ENCODE measurements around the gene IL1R2. TPM values are rescaled to one million over a fixed set of nuclear protein-coding genes. Genes with fewer than 3 reads are reported as not detected.
"Not testable (repeated sequence)": the region's sequence is repeated elsewhere in the genome, so short reads cannot be mapped to it uniquely, and the experiment has no call there.

Gene IL1R2
- total RNA-seq, 2 experiments from 2014 or later: 0.53 TPM; not detected in 1

- POLR2A ChIA-PET: no interaction called here
These were observed 71.0 kb downstream of the IL1R2 start for GRCh38 chr2:102062802-102063201.

DNA sequence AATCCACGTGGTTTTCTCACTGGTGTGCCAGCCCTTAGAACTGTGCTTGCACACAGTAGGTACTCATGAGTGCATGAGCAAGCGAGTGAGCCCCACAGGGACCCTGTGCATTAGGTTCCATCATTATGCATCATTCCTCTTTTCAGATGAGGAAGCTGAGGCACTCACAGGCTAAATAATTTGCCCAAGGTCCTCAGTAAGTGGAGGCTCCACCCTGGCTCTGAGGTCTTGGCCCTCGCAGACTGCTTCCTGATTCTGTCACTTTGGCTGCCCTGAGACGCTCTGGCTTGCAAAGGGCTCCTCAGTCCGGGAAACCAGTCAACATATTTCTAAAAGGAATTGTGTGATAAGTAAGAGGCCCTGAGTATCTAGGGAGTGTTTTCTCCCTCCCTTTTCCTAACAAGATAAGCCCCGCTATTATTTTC is 71.7 kb downstream of the IL1R2 start:
- POLR2A ChIA-PET: no interaction called here

More at GRCh38 chr2:102062802-102063201, 71.0 kb downstream of the IL1R2 start:
- DNase-seq: no peak
- H3K4me3 Mint-ChIP-seq: no peak overlapping the region
- H3K36me3 Mint-ChIP-seq: no peaks in the 10 kb centered on the region
- H3K4me1 Mint-ChIP-seq: peaks cover 6% of the 10 kb centered on the region
- peaks cover 2% of the 10 kb centered on the region for H3K9me3 Mint-ChIP-seq
- H3K27ac Mint-ChIP-seq: no peak overlapping the region
- no peaks in the 10 kb centered on the region for H3K27me3 Mint-ChIP-seq
- no peak for ATAC-seq (ENCODE audit: low read depth)

DNA sequence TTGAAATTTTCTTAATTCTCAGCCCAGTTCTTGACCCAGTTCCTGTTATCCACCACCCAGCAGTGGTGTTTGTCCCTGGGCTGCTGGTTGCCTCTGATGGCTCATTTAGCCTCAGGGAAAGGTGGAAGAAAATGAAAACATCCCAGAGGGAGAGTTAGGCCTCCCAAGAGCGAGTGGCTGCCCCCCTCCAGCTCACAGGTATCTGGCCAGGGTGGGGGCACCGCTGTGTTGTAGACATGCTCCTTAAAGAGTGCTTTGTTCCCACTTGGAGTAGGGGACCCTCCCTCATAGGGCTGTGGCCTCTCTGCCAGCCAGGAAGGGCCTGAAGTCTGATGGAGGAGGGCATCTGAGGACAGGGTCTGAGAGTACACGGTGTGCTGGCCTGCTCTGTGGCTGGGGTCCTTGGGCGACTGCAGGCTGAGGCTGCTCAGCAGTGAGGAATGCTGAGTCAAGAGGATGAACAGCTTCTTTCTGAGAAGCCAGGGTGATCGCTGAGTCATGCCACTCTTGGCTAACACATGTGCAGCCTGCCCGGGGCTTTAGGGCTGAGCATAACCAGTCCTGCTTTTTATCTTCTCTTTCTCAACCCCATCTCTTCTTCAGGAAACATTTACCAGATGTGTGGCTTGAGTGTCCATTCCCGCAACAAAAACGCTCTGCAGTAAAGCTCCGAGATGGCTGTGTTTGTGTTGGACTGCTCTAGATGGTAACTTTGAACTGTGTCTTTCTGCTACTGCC is 72.3 kb downstream of the IL1R2 start:
- no peaks in the 10 kb centered on the region for H3K36me3 Mint-ChIP-seq
- no peak overlapping the region for H3K27ac Mint-ChIP-seq
- H3K9me3 Mint-ChIP-seq: peaks cover 2% of the 10 kb centered on the region
- H3K4me1 Mint-ChIP-seq: peaks cover 6% of the 10 kb centered on the region
- no peak overlapping the region for H3K4me3 Mint-ChIP-seq
- H3K27me3 Mint-ChIP-seq: no peaks in the 10 kb centered on the region
- POLR2A ChIA-PET: no interaction called here
- DNase-seq: no peak
- no peak for ATAC-seq (ENCODE audit: low read depth)

More for the DNA sequence above, 71.7 kb downstream of the IL1R2 start:
- Mint-ChIP-seq H3K9me3 (peaks cover 2% of the 10 kb centered on the region), H3K27me3 (no peaks in the 10 kb centered on the region), H3K4me1 (peaks cover 6% of the 10 kb centered on the region), H3K4me3 (no peak overlapping the region), H3K27ac (no peak overlapping the region), H3K36me3 (no peaks in the 10 kb centered on the region)
- DNase-seq: no peak
- ATAC-seq (ENCODE audit: low read depth): no peak

DNA sequence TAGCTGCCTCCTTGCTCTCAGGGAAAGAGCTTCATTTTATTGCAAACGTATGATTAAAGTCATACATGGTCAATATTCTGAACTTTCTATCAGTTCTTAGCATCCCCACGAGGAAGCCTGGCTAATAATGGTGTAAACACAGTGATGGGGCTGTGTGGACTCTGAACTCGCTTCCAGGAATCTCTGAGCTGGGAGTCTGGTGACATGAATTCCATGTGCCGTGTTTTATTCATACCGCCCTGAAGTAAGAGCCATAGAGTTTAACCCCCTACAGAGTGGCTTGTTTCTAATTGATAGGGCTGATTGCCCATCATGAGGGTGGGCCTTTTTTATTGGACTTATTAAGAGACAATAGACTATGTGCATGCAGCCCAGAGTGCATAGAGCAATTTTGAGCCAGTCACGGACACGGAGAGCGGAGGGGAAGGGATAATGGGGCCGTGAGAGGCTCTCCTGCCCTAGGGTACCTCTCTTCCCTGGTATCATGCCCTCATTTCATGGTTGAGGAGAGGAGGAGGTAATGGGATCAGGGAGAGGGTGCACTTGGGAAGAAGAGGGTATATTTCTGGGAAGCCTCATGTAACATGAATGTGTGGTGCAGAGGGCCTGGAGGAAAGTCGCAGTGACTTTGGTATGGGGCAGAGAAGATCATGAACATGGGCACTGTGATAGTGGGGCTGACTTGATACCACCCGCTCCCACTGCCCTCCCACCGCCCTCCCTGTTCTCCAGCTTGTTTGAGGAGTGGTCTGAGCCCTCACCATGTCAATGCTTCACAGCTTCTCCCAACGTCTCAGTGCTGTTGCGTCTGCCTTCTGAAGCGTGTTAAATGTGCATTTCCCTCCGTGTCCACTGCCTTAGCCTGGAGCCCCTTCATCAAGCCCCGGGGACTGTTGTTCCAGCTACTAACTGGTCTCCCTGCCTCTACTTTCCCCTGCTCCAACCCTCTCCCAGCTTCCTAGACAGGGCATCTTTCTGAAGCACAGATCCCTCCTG is 73.2 kb downstream of the IL1R2 start:
- POLR2A ChIA-PET: no interaction called here
- Mint-ChIP-seq H3K27me3 (no peaks in the 10 kb centered on the region), H3K4me3 (no peak overlapping the region), H3K9me3 (peaks cover 2% of the 10 kb centered on the region), H3K4me1 (peaks cover 6% of the 10 kb centered on the region), H3K36me3 (no peaks in the 10 kb centered on the region), H3K27ac (no peak overlapping the region)
- ATAC-seq (ENCODE audit: low read depth): no peak
- no peak for DNase-seq

DNA sequence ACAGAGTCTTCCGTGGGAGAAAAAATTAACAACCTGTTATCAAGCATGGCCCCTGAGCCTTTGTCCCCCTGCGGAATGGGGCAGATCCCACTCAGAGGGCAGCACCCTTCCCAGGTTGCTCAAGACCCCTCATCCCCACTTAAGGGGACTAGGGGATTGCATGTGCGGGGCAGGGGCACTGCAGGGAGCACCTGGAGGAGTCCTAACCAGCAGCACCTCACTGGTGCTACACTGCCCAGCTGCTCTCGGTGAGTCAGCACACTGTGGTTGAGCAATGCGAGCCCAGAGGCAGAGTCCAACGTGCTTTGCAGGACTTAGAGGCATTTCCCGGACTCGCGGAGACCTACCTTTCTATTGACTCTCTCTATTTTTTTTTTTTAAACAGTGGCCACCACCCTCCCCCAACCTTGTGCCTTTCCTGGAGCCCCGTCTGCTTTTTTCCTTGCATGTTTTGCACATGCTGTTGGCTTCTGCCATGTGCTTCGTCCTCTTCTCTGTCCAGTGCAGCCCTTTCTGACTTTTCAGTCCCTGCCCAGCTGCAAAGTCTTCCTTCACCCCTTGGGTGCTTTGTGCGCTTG is 74.0 kb downstream of the IL1R2 start:
- DNase-seq (no peak), ATAC-seq (ENCODE audit: low read depth) (no peak)
- no peaks in the 10 kb centered on the region for H3K36me3 Mint-ChIP-seq
- H3K4me3 Mint-ChIP-seq: no peak overlapping the region
- POLR2A ChIA-PET: no interaction called here
- H3K4me1 Mint-ChIP-seq: peaks cover 6% of the 10 kb centered on the region
- H3K9me3 Mint-ChIP-seq: peaks cover 2% of the 10 kb centered on the region
- H3K27ac Mint-ChIP-seq: no peak overlapping the region
- H3K27me3 Mint-ChIP-seq: no peaks in the 10 kb centered on the region

- no peak overlapping the region for H3K4me3 Mint-ChIP-seq
- no peak for ATAC-seq (ENCODE audit: low read depth)
- H3K4me1 Mint-ChIP-seq: peaks cover 6% of the 10 kb centered on the region
- POLR2A ChIA-PET: no interaction called here
- H3K36me3 Mint-ChIP-seq: no peaks in the 10 kb centered on the region
- no peak for DNase-seq
- peaks cover 2% of the 10 kb centered on the region for H3K9me3 Mint-ChIP-seq
- no peak overlapping the region for H3K27ac Mint-ChIP-seq
- no peaks in the 10 kb centered on the region for H3K27me3 Mint-ChIP-seq
These were observed 74.8 kb downstream of the IL1R2 start for GRCh38 chr2:102066554-102066953.

- H3K36me3 Mint-ChIP-seq; H3K9me3 Mint-ChIP-seq; H3K4me1 Mint-ChIP-seq; H3K27ac Mint-ChIP-seq; POLR2A ChIA-PET; DNase-seq; H3K27me3 Mint-ChIP-seq; H3K4me3 Mint-ChIP-seq; ATAC-seq (ENCODE audit: low read depth): not testable (repeated sequence)
These were observed 76.4 kb downstream of the IL1R2 start for GRCh38 chr2:102068126-102068525.

DNA sequence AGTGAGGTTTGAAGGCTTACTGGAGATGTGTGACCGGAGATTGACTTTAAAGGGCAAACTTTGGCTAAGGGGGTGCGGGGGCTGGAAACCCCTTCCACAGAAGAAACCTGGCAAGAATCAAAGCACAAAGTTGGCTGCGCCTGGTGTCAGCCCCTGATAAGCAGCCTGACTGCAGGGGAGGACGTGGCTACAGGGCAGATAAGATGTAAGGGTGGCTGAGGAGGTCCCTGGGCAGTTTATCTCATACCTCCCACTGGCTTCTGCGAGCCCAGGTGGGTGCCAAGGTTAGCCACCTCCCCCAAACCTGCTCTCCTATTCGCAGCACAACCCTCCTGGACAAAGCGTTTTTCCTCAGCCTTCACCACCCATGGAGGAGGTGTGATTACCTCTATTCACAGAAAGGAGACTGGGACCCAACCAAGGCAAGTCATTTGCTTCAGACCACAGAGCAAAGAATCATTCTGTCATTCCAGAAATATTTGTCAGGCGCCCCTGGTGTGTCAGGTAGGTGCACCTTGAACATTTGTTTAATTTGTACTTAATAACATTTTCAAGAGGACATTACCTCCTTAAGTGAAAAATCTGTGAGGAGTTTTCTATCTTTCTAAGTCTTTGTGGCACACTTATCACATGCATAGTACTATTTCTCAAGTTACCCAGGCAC is 77.7 kb downstream of the IL1R2 start:
- H3K36me3 Mint-ChIP-seq: no peaks in the 10 kb centered on the region
- no peaks in the 10 kb centered on the region for H3K27me3 Mint-ChIP-seq
- H3K4me3 Mint-ChIP-seq: no peak overlapping the region
- no peak for DNase-seq
- POLR2A ChIA-PET: no interaction called here
- peaks cover 4% of the 10 kb centered on the region for H3K4me1 Mint-ChIP-seq
- ATAC-seq (ENCODE audit: low read depth): no peak
- no peak overlapping the region for H3K27ac Mint-ChIP-seq
- H3K9me3 Mint-ChIP-seq: peaks cover 2% of the 10 kb centered on the region

GRCh38 chr2:102070058-102070642 is 78.4 kb downstream of the IL1R2 start:
- POLR2A ChIA-PET: no interaction called here
- Mint-ChIP-seq H3K27me3 (no peaks in the 10 kb centered on the region), H3K36me3 (no peaks in the 10 kb centered on the region), H3K4me3 (no peak overlapping the region), H3K27ac (no peak overlapping the region), H3K4me1 (peaks cover 4% of the 10 kb centered on the region), H3K9me3 (peaks cover 2% of the 10 kb centered on the region)
- ATAC-seq (ENCODE audit: low read depth): no peak
- no peak for DNase-seq

DNA sequence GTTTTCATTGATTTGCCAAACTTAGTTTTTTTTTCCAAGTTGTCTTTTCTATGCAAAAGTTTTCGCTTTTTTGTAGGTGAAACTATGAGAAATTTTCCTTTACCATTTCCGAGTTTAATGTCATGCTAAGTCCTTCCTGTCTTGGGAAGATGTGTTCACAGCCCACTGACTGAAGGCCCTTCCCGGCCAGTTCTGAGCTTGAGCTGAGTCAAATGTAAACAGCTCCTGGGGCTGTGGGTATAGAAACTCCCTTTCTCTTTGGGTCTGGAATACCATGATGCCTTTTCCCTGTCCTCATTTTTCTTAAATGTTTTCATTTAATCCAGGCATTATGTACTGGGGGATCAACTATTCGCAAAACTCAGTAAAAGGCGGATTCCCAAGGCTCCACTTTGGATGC is 81.0 kb downstream of the IL1R2 start:
- POLR2A ChIA-PET: no interaction called here
- Mint-ChIP-seq H3K27ac (no peak overlapping the region), H3K4me3 (no peak overlapping the region), H3K9me3 (no peaks in the 10 kb centered on the region), H3K36me3 (peaks cover 3% of the 10 kb centered on the region), H3K4me1 (peaks cover 4% of the 10 kb centered on the region), H3K27me3 (no peaks in the 10 kb centered on the region)
- ATAC-seq (ENCODE audit: low read depth) (no peak), DNase-seq (no peak)

- POLR2A ChIA-PET: interaction anchor here (0.6 kb wide), 1 partner anchor 740 kb away, joined by 5 read pairs; no protein-coding TSS in a partner anchor
- Mint-ChIP-seq H3K9me3 (no peaks in the 10 kb centered on the region), H3K27me3 (no peaks in the 10 kb centered on the region), H3K27ac (no peak overlapping the region), H3K36me3 (peaks cover 3% of the 10 kb centered on the region), H3K4me3 (no peak overlapping the region), H3K4me1 (peaks cover 4% of the 10 kb centered on the region)
- ATAC-seq (ENCODE audit: low read depth): no peak
- no peak for DNase-seq
These were observed 81.5 kb downstream of the IL1R2 start for GRCh38 chr2:102073168-102073724.

DNA sequence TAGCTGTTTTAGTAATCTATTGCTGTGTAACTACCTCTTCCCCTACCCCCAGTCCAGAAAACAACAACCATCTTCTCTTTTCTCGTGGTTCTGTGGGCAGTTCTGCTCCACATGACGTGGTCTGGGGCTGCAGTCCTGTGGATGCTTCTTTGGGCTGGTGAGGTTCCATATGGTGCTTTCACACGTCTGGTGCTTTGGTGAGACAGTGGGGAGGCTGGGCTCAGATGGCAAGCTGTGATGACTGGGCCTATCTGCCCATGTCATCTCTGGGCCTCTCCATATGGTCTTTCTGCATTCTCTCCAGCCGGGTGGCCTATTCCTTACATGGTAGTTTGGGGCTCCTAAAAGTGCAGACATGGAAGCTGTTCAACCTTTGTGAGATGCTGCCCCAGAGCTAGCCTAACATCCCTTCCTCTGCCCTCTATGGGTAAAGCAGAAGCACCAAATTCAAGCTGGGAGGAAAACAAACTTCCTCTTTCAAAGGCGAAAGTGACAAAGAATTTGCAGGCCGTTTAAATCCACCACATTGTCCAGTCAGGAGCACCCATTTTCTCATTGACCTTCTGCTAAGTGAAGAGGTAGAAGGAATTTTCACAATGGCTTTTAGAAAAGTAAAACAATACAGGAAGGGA is 82.5 kb downstream of the IL1R2 start:
- Mint-ChIP-seq H3K27me3 (no peaks in the 10 kb centered on the region), H3K4me3 (no peak overlapping the region), H3K9me3 (peaks cover 2% of the 10 kb centered on the region), H3K4me1 (peaks cover 4% of the 10 kb centered on the region), H3K36me3 (peaks cover 4% of the 10 kb centered on the region), H3K27ac (no peak overlapping the region)
- DNase-seq (no peak), ATAC-seq (ENCODE audit: low read depth) (no peak)
- POLR2A ChIA-PET: no interaction called here

Measured in activated naive CD8-positive, alpha-beta T cell treated with anti-CD3 and anti-CD28 coated beads, Interleukin-2, amount 10 ng/mL, durations not matched to agents 7 days and 5 days (primary cell).